Mesenteric fat pad (tissue), 1 donor: ENCODE data around the gene F8. TPM values are rescaled to one million over a fixed set of nuclear protein-coding genes. Genes with fewer than 3 reads are reported as not detected.
"Not testable (repeated sequence)": the region's sequence is repeated elsewhere in the genome, so short reads cannot be mapped to it uniquely, and the experiment has no call there.

Experiments
- DNase-seq: peaks from one replicate; pipeline ENCODE4 v3.0.0-alpha.2; 2020; ENCODE audit warnings: low spot score
- total RNA-seq: library from RNA; stranded (reverse); fragmentation: NEBNext Ultra II Directional; extraction: Animal tissue kit (Norgen Biotek cat#: 25700); gene quantifications from one replicate; pipeline ENCODE4 v1.2.1, GENCODE V29; 2021
- donor health status: DM: yes; HTN: yes; CAD: no.

The F8 gene
- total RNA-seq, 1 donor from 2014 or later: 43.5 TPM

- no peak for DNase-seq
Measured at GRCh38 chrX:154987940-154988339, 34.6 kb downstream of the F8 start.

- no peak for DNase-seq
Measured at GRCh38 chrX:154986826-154987575, 35.5 kb downstream of the F8 start.

- no peak for DNase-seq
Measured at GRCh38 chrX:154981116-154981411, 41.5 kb downstream of the F8 start.

GRCh38 chrX:154980330-154981115 lies 42.0 kb downstream of the F8 start:
- DNase-seq: no peak

- no peak for DNase-seq
Measured at GRCh38 chrX:154979629-154980028, 42.9 kb downstream of the F8 start.

- DNase-seq: no peak
Measured at GRCh38 chrX:154968353-154968752, 54.2 kb downstream of the F8 start.

- no peak for DNase-seq
Measured at GRCh38 chrX:154967603-154968002, 54.9 kb downstream of the F8 start.

GRCh38 chrX:154961947-154962346 lies 60.6 kb downstream of the F8 start:
- DNase-seq: no peak

GRCh38 chrX:154955799-154956198 lies 66.7 kb downstream of the F8 start:
- DNase-seq: not testable (repeated sequence)

- DNase-seq: not testable (repeated sequence)
Measured at GRCh38 chrX:154939265-154939664, 83.3 kb downstream of the F8 start.

GRCh38 chrX:154924771-154925170 lies 97.8 kb downstream of the F8 start:
- DNase-seq: not testable (repeated sequence)

GRCh38 chrX:154918060-154918483 lies 104.5 kb downstream of the F8 start:
- DNase-seq: no peak

- DNase-seq: no peak
Measured at GRCh38 chrX:154914052-154914451, 108.5 kb downstream of the F8 start.

- not testable (repeated sequence) for DNase-seq
Measured at GRCh38 chrX:154910528-154910927, 112.0 kb downstream of the F8 start.

GRCh38 chrX:154910048-154910447 lies 112.5 kb downstream of the F8 start:
- not testable (repeated sequence) for DNase-seq

- no peak for DNase-seq
Measured at GRCh38 chrX:154908821-154909220, 113.7 kb downstream of the F8 start.

- no peak for DNase-seq
Measured at GRCh38 chrX:154902408-154902807, 120.1 kb downstream of the F8 start.

GRCh38 chrX:154900323-154900722 lies 122.2 kb downstream of the F8 start:
- no peak for DNase-seq

- no peak for DNase-seq
Measured at GRCh38 chrX:154892296-154892695, 130.2 kb downstream of the F8 start.

- DNase-seq: no peak
Measured at GRCh38 chrX:154890990-154891639, 131.4 kb downstream of the F8 start.

- DNase-seq: not testable (repeated sequence)
Measured at GRCh38 chrX:154886789-154887221, 135.7 kb downstream of the F8 start.
